ENCODE results near the gene DEFB113.

The DEFB113 gene

GRCh38 chr6:49937017-49937416 lies 32.4 kb downstream of the DEFB113 start:
- no peak for DNase-seq (ENCODE audit: low read depth in 2 of 2)

GRCh38 chr6:49935387-49935786 lies 34.0 kb downstream of the DEFB113 start:
- DNase-seq (ENCODE audit: low read depth in 2 of 2): no peak

GRCh38 chr6:49934770-49935169 lies 34.7 kb downstream of the DEFB113 start:
- no peak for DNase-seq (ENCODE audit: low read depth in 2 of 2)

- no peak for DNase-seq (ENCODE audit: low read depth in 2 of 2)
Measured at GRCh38 chr6:49933526-49933925, 35.9 kb downstream of the DEFB113 start.

- no peak for DNase-seq (ENCODE audit: low read depth in 2 of 2)
Measured at GRCh38 chr6:49929340-49929739, 40.1 kb downstream of the DEFB113 start.

- no peak for DNase-seq (ENCODE audit: low read depth in 2 of 2)
Measured at GRCh38 chr6:49923826-49924225, 45.6 kb downstream of the DEFB113 start.

- DNase-seq (ENCODE audit: low read depth in 2 of 2): no peak
Measured at GRCh38 chr6:49919935-49920644, 49.3 kb downstream of the DEFB113 start.

GRCh38 chr6:49919261-49919660 lies 50.2 kb downstream of the DEFB113 start:
- DNase-seq (ENCODE audit: low read depth in 2 of 2): no peak

GRCh38 chr6:49918787-49919186 lies 50.6 kb downstream of the DEFB113 start:
- no peak for DNase-seq (ENCODE audit: low read depth in 2 of 2)
